GM12891 (cell line): Measurements from ENCODE around the gene ZNF22.

Experiments used
- PAX5 ChIP-seq: IDR thresholded peaks from 2 replicates; pipeline ENCODE4 v1.6.1; 2011; ENCODE audit warnings: low read length, moderate library complexity, mild to moderate bottlenecking; ENCODE audit not compliant: insufficient read depth, severe bottlenecking
- POLR2A ChIP-seq: IDR thresholded peaks from 2 replicates; pipeline ENCODE4 v1.6.1; 2011; ENCODE audit warnings: low read depth, low read length, control low read depth
- POLR2AphosphoS5 ChIP-seq: IDR thresholded peaks from 2 replicates; pipeline ENCODE4 v1.6.1; 2011; ENCODE audit warnings: low read depth, low read length, control low read depth
- POU2F2 ChIP-seq: IDR thresholded peaks from 2 replicates; pipeline ENCODE4 v1.6.1; 2011; ENCODE audit warnings: low read depth, mild to moderate bottlenecking, control low read depth, low read length, moderate library complexity
- SPI1 ChIP-seq: IDR thresholded peaks from 2 replicates; pipeline ENCODE4 v1.6.1; 2011; ENCODE audit warnings: low read depth, low read length, control low read depth
- TAF1 ChIP-seq: IDR thresholded peaks from 2 replicates; pipeline ENCODE4 v1.6.1; 2011; ENCODE audit warnings: low read depth, low read length, control low read depth

DNA sequence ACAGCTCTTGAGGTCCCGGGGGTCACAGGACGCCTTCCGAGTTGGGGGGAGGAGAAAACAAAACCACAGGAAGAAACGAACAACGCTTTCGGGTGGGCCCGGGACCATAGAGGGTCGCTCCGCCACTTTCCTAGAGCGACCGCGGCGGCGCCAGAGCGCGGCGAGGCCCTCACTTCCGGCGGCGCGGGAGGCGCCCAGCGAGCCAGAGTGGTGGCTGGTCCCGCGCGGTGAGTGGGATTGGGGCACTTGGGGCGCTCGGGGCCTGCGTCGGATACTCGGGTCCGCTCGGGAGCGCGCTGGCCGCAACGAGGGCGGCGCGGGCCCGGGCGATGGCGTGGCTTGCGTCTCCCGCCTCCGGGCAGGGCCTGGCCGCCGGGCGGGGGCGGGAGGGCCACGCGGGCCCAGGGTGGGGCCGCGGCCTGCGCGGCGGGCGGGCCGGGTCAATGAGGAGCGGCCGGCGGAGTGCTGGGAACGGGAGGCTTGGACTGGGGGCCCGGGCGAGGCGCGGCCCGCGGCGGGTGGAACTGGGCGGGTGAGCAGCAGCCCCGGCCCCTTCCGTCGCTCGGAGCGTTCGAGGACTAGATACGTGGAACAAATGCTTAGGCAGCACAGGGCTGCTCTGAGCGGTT lies at the start of gene ZNF22:
- TF ChIP-seq POLR2A (0 out of 2 replicates have a peak, but pooled peaks have one; percentile 65), POLR2AphosphoS5 (peak; percentile 69), TAF1 (peak; percentile 60; the same call in 1 of the 2 replicates), SPI1 (no peak), POU2F2 (no peak), PAX5 (peak; percentile 26)
